K562 treated with DMSO at 1 percent for 12 hours (cell line): Measurements from ENCODE around the gene TAMALIN. TPM values are rescaled to one million over a fixed set of nuclear protein-coding genes. Genes with fewer than 3 reads are reported as not detected.

Experiments
- total RNA-seq: library from RNA; unstranded; fragments of 300-600 nt; gene quantifications from 2 replicates; pipeline ENCODE4 v1.2.3, GENCODE V29; 2022; ENCODE audit not compliant: insufficient read depth

The TAMALIN gene
- total RNA-seq, result 7.3 and 8.0 TPM in 2 replicates

GRCh38 chr12:52006726-52007157 lies at the start of gene TAMALIN:
TSS of gene TAMALIN (plus strand) at chr12:52006946. CDS start at chr12:52007020, 74 bp downstream.

GRCh38 chr12:52050758-52051541 lies 44.2 kb downstream of the TAMALIN start, which contains the start of gene NR4A1:
TSS of gene NR4A1 (plus strand) at chr12:52051442. CDS start at chr12:52054329, 2,887 bp downstream.

Other genes starting within 250 kb of the TAMALIN start
- gene FIGNL2, start 158.2 kb upstream of the TAMALIN start, total RNA-seq, result not detected in 2 replicates
- gene ANKRD33, start 118.8 kb upstream of the TAMALIN start, total RNA-seq, result 0.39 and 3.8 TPM in 2 replicates
- 3.6 and 12.0 TPM in 2 replicates for gene ACVRL1, start 99.4 kb upstream of the TAMALIN start, total RNA-seq
- 5.0 and 13.0 TPM in 2 replicates for gene ACVR1B, start 55.2 kb upstream of the TAMALIN start, total RNA-seq
- 2.6 and 4.7 TPM in 2 replicates for gene NR4A1, start 44.5 kb downstream of the TAMALIN start, total RNA-seq
- gene ATG101, start 63.0 kb downstream of the TAMALIN start, total RNA-seq, result 53.6 and 70.4 TPM in 2 replicates
- not detected in 2 replicates for gene SMIM41, start 72.8 kb downstream of the TAMALIN start, total RNA-seq
- not detected in 2 replicates for gene KRT80, start 185.1 kb downstream of the TAMALIN start, total RNA-seq
- gene KRT7, start 226.3 kb downstream of the TAMALIN start, total RNA-seq, result not detected in 2 replicates